Femur (tissue), 1 donor: ENCODE data around the gene SLC35F1.
"Not testable (repeated sequence)": the region's sequence is repeated elsewhere in the genome, so short reads cannot be mapped to it uniquely, and the experiment has no call there.

Experiments used
- DNase-seq: peaks from one replicate; pipeline ENCODE4 v3.0.0-alpha.2; 2017

Gene SLC35F1

DNA sequence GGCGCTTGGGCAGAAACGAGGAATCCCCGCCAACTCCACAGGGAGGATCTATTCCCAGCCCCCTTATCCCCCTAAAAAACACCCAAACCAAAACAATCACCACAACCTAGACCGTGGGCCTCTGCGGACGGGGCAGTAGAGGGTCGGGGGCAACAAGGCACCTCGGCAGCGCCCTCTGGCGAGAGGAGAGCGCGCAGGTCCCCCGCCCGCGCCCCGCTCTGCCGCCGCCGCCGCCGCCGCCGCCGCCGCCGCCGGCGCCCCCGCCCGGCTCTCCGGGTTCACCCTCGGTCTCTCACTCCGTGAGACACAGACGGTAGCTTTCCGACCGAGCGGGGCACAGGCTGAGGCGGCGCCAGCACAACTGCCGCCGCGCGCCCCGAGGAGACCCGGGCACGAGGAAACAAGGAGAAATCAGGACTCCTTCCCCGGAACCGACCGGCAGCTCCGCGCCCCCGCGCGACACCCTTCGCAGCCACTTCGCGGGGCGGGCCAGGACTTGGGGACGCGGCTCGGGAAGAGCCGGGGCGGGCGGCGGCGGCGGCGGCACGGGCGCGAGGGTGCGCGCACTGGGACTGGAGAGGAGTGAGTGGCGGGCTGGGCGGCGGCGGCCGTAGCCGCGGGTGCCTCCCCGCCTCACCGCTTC, at the start of gene SLC35F1:
Gene SLC35F1, plus strand, starts transcription at position 307 of the 643 bp plus-strand sequence.
- peak; percentile 42 for DNase-seq

DNA sequence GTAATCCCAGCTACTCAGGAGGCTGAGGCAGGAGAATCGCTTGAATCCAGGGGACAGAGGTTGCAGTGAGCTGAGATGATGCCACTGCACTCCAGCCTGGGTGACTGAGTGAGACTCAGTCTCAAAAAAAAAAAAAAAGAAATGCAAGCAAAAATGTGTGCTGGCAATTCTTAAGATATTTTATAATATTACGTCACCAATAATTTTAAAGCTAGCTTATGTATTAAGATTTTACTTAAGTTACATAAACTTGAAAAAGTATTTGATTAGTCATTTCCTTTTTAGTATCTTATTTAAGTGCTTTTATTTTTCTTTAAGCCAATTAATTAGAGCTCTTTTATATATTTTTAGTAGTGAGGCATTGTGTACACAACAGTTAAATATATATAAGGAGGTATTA, 48.5 kb upstream of the SLC35F1 start:
- DNase-seq = not testable (repeated sequence)

DNA sequence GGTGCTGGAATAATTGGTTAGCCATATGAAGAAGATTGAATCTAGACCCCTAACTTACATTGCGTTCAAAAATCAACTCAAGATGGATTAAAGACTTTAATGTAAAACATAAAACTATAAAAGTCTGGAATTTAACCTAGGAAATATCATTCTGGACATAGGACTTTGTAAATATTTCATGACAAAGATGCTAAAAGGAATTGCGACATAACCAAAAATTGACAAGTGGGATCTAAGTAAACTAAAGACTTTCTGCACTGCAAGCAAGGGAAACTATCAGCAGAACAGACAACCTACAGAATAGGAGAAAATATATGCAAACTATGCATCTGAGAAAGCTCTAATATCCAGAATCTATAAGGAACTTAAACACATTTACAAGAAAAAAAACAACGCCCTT, 45.5 kb upstream of the SLC35F1 start:
- DNase-seq = no peak

DNA sequence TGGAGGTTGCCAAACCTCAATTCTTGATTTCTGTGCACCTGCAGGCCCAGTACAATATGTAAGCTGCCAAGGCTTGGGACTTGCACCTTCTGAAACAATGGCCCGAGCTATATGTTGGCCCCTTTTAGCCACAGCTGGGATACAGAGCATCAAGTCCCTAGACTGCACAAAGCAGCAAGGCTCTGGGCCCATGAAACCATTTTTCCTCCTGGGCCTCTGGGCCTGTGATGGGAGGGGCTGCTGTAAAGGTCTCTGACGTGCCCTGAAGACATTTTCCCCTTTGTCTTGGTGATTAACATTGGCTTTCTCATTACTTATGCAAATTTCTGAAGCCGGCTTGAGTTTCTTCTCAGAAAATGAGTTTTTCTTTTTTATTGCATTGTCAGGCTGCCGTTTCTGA, 40.5 kb upstream of the SLC35F1 start:
- DNase-seq = no peak

DNA sequence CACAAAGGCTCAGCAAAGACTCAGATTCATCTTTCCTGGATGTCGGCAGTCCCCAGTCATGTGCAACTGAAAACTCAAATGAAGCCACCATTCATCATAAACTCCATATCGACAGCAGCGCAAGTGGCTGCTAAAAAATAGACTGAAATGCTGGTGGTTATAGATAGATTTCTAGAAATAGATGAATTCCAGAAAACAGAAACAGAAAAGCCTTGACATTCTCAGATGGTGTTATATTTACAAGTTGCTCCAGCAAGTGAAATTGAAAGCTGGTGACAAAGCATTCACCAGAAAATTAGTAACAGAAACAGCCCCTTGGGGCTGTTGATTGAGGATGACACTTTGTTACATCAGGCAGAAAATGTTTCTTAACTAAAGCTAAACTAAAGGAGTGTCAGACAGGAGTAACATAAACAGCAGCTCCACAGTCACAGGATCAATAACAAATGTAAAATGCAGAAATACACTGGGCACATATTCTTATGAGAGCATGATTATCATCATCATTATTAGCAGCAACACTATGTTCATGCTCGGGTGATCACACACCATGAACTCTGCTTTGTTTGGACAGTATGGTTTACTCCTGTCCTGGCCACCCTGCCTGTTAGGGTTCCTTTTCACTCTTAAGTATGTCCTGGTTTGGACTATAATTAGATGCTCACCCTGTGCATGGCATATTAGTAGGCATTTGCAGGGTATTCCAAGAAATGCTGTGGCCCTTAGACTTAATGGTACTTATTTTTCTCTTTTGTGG, 36.4 kb upstream of the SLC35F1 start:
- DNase-seq = no peak

DNA sequence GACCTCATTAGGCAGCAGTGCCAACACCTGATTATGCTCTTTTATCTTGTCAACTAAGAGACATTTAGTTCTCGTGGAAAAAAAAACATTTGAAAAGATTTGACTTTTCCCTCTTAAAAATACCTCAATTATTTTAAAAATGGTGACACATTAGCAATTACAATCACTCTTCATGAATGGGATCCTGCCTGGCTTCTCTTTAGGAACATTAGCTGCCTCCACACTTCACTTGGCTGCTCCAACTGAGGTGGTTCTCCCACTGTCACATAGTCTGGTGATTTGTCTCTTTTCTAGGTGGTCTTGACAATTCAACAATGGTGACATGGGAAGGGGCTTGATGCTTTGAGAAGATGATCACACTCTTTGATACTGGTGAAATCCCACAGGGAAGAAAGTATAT, 26.2 kb upstream of the SLC35F1 start:
- no peak for DNase-seq

DNA sequence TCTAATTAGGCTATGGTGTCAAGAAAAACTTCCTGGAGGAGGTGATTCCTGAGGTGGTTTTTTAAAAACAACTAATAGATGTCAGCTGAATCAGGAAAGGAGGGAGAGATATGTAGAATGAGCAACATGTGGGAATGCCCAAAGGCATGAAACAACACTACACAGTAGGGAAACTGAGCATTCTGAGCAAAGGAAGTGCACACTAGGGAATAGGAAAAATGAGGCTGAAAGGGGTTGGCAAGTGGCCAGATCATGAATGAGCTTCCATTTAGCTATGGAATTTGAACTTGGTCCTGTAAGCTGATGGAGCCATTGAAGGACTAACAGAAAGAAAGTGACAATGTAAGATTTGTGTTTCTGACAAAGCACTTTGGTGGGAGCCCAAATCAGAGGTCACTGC, 16.9 kb upstream of the SLC35F1 start:
- DNase-seq = no peak

DNA sequence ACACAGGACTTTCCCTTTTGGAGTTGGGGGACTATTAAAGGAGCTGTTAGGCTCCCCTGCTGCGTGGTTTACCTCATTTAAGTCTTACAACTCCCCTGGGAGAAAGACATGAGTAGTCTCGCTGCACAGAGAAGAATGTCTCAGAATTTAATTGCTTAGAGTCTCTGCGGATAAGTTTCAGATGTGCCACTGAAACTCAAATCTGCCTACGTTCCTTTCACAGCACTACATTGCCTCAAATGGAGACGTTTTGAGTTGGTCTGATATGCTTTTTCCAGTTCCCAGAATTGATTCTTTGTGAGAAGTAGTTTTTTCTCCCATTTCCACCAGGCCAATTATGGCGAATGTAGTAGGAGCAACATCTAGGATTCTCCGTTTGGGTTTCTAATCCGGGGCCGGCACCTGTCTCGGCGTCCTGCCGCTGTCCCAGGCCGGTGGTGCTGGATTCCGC, 532 bp upstream of the SLC35F1 start:
- no peak for DNase-seq

DNA sequence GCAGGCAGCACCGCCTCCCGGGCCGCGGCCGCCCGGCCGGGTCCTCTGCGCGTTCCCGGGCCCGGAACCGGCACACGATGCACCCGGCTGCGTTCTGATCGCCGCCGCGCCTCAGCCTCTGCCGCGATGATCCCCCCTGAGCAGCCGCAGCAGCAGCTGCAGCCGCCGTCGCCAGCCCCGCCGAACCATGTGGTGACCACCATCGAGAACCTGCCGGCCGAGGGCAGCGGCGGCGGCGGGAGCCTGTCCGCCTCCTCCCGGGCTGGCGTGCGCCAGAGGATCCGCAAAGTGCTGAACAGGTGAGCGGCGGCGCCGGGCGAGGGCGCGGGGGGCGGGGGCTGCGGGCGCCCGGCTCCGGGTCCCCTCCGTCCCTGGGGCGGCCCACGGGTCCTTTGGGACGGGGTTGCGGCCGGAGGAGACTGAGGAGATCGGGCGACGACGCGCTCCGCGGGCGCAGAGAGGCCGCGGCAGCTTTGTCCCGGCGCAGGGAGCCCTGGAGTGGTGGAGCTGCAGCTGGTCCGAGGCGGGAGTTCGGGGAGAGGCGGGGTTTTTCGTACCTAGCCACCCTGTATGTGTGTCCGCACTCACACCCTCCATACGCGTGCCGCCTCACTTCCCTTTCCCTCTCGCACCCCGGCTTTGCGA, 659 bp downstream of the SLC35F1 start:
- DNase-seq = peak; percentile 20

DNA sequence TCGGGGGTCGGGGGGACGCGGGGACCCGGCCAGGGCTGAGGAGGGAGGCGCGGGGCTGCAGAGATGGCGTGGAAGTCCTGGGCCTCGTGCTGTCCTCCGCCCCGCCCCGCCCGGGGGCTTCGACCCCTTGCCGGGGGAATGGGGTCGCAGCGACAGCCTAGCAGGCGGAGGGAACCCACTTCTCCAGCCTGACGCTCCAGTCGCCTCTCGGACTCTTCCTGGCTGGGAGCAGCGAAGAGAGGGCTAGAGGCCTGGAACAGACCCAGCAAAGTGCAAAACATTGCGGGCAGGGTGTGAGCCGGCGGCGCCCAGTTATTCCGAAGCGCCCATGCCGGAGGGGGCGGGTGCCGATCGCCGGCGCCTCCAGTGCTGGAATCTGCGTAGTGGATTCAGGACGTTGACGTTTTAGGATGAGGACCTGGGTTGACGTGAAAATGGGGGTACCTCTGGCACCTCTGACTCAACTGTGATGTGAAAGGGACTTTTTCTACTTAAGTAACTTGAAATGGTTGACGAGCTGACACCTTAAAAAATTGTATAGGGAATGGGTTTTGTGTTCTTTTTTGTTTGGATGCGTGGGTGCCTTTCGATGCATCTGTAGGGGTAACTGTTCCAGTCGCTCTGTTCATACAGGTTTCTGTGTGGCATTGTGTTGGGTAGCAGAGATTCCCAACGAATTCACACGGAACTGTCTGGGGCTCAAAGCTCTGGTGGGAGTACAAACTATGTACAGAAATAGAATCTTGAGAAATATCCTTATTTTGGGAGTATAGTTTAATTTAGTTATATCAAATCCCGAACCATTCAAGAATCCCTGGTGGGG, 1.4 kb downstream of the SLC35F1 start:
- no peak for DNase-seq

DNA sequence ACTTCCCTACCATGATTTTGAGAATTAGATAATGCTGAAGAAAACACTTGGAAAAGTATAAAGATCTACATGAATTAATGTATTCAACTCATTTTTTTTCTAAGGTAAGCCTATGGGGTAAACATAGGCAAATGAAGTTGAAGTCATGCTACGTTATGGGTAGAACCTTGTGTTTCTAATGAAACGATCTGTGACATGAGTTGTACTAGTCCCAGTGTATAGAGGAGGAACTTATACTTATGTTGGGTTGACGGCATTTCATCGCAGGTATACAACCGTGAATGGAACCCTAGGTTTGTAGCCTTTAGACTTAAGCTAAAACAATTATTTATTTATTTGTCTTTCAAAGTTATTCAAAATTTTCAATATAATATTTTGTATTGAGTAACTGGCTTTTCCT, 2.6 kb downstream of the SLC35F1 start:
- DNase-seq = no peak

DNA sequence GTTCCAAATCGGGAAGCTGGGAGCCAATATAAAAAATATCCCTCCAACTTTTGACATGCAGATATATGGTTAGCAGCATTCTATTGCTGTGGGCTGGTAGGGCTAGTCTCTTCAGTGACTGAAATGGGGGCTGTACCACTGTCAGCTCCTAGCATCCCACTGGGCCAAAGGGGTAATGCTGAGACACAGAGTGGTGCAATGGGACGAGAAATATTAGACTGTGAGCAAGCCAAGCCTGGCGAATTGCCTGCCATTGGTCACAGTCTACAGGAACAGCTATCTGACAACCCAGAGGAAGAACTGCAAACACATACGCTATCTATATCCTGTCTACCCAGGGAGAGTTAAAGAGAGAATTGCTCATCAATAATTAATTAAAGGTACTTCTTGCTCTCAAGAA, 3.5 kb downstream of the SLC35F1 start:
- no peak for DNase-seq

DNA sequence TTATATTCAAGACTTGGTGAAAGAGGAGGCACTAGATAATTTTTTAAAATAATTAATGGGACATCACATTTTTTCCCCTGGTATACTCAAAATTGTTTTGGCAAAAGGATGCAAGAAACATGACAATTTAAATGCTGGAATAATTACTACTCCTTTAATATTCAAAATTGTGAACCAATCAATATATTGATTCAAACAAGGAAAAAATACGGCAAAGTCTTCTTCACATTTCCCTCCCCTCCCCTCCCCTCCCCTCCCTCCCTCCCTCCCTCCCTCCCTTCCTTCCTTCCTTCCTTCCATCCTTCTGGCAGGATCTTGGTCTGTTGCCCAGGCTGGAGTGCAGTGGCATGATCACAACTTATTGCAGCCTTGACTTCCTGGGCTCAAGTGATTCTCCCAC, 4.1 kb downstream of the SLC35F1 start:
- no peak for DNase-seq

DNA sequence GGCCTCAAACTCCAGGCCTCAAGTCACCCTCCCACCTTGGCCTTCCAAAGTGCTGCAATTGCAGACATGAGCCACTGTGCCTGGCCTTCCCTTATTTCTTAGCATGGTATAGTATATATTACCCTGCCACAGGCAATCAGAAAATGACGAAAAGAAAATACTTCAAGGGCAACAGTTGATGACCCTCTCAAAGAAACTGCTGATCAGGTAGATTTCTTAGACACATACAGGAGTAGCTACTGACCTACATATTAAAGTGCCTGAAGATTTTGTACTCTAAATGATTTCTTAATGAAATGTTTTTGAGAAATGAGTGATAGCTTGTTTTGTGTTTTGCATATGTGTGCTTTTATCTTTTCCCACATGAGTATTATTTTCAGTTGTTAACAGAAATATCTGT, 4.6 kb downstream of the SLC35F1 start:
- no peak for DNase-seq

DNA sequence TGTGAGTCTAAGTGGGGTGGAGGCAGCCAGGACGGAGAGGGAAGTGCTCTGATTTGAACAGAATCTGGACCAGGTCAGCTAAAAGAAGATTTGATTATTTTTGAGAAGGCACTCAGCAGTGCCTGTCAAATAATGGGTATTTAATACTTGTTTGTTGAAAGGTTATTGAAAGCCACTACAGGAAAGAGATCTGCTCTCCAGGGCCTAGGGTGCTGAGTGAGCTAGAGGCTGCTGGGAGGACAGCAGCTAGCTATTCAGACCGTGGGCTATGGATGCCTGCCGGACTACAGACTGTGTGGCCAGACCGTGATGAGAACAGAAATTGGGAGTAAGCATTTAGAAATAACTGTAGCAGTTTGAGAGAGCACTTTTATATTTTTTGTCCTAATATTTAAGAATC, 8.8 kb downstream of the SLC35F1 start:
- no peak for DNase-seq

DNA sequence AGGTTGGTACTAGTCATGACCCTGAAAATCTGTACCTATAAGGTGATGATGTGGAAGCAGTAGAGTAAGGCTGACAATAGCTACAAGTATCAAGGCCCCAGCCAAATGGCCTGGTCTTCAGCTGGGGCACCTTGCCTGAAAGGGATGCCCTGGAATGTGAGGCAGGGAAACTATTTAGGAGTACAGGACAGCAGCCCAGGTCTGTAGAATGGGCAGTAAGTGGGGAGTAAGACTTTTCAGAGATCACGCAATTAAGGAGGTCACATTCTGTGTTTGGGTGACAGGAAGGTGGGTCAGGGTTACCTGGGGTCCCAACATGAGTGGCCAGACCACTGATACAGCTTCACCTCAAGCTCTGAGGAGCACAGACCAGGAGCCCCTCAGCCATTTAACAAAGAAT, 9.4 kb downstream of the SLC35F1 start:
- DNase-seq = no peak

DNA sequence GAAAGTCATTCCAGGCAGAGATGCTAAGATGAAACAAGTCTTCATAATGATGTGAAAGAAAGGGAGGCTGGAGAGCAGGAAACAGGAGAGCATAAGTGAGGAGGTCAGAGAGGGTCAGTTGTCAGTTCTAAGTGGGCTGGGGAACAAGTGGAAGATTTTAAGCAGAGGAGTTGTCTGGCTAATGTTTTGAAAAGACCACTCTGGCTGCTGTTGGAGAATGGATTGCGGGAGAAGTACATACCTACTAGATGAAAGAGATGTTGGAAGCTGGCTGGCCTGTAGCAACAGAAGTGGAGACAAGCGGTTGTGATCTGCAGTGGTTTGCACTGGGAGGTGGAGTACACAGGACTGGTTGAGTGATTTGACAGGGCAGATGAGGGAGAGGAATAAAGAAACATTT, 10.1 kb downstream of the SLC35F1 start:
- DNase-seq = no peak

DNA sequence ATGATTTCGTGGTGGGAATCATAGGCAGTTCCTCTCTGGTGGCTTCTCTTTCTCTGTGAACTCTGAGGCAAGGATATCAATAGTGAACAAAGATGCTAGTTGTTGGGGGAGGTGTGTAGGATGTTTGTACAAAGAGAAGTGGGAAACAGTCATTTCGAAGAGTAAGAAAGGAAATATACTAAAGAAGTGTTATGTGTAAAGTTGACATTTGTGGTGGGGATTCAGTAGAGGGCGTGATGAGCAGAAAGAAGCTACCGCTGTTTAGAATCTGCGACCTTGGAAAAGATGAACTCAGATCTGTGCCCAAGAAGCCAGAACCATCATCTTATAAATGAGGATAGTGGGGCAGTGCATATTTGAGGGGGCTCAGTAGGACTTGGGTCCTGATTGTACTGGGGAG, 11.4 kb downstream of the SLC35F1 start:
- DNase-seq = no peak

DNA sequence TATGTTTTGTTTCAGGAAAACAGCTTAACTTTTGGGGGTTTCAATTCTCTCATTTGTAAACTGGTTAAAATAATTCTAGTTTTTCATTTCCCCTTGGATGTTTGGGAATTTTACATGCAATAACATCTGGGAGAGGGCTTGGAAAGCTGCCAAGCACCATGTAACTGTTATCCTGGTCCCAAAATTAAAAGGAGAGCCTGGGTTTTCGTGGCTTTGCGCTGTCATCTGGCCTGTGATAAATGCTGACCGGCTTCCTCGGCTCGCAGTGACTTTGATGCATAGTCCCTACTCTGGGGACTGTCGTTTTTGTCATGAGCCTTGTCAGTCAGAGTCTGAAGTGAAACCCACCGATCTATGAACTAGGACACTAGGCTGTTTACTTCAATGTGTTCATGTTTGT, 12.2 kb downstream of the SLC35F1 start:
- DNase-seq = peak; percentile 21

DNA sequence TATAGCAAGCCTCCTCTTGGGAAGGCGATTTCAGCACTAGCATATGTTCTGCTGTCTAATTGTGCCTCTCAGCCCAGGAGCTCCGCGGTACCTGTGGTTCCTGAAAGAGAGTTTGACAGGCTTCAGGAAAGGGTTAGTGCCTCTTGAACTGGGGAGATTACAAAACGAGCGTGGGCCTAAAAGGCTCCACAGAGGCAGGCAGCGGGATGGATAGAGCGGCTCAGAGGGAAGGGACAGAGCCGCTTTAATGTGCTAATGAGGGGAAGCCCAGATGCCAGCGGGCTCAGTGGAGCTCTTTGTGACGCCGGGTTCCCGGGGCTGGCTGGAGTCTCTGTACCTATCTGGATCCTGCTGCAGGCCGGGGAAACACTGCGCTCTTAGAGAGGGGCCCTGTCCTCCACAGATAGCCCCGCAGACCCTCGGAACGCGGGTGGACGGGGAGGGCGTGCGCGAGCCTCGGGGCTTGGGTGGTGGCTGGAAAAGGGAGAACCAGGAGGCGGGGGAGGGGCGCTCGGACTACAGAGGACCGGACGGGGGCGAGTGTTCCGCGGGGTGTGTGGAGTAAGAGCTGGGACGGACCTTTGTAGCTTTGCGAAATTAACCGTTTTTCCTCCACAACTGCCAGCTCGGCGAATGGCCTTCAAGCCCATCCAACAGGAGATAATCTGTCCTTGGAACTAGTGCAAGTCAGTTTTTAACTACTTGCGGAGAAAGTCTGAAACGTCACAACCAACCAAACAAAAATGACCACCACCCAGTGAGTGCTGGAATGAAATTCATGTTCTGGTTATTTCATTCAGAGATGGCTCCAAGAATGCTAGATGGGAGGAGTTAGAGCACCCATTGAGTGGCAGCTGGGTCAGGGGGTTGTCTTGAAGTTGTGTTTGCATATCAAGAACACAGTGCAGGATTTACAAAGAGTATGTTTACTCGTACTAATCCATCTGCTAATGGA, 13.0 kb downstream of the SLC35F1 start:
- peak; percentile 27 for DNase-seq

DNA sequence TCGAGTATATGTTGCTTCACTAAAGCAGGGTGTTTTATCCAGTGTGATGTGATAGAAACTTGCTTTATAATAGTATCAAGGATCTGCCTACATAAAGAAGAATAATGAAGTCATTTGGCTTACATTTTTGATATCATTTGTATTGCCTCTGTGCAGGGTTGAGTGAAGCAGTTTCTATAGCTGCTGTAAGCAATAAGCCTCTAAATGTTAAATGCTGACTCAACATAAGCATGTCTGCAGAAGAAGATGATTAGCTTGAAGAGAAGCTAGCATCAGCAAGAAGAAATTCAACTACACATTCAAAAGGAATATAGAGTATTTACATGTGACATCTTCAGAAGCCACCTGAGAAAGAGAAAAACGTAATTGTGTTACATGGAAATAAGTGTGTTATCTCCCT, 17.6 kb downstream of the SLC35F1 start:
- DNase-seq = no peak

DNA sequence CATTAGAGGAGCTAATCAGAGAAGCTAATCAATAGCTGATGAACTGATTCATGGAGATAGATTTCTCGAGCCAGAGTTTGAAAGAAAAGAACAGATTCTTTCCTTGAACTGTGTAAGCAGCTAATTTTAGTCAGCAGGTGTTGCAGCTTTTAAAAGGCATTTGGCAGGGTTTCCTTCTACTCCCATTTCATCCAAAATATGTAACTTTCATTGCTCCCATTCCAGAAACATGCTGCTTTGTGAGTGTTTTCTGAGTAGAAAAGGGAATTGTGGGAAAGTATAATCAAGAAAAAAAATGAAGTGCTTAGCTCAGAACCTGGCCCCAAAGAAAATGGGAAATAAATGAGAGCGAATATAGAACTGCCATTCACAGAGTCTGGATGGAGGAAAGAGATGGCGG, 20.8 kb downstream of the SLC35F1 start:
- DNase-seq = no peak
